GM21723 (cell line): ENCODE measurements around the gene RRP1.
"Not testable (repeated sequence)": the region's sequence is repeated elsewhere in the genome, so short reads cannot be mapped to it uniquely, and the experiment has no call there.

Experiments used
- ATAC-seq: cut with Tn5 transposase; IDR thresholded peaks from one replicate; pipeline ENCODE4 v1.9.1; 2021; ENCODE audit warnings: mild to moderate bottlenecking, moderate library complexity; ENCODE audit not compliant: unreplicated experiment

RRP1 gene

DNA sequence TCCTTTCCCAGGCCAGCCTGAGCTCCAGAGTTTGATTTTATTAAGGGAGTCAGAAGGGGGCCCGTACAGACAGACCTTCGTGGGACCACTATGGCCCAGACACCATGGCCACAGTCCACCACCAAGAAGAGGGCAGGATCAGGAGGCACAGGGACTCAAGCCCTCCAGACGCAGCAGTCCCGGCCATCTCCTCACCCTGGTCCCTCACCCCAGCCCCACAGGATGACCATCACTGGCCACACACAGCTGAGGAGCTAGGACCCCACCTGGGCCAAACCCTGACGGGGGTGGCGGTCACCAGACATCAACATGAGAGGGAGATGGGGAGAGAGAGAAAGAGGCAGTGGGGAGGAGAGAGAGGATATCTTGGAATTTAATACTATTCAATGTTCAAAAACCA lies 46.5 kb downstream of the RRP1 start:
- no peak for ATAC-seq

GRCh38 chr21:43836616-43837015 lies 47.2 kb downstream of the RRP1 start:
- no peak for ATAC-seq

- no peak for ATAC-seq
Measured at GRCh38 chr21:43840259-43840658, 50.9 kb downstream of the RRP1 start.

- ATAC-seq, result no peak
Measured at GRCh38 chr21:43842742-43843141, 53.4 kb downstream of the RRP1 start.

GRCh38 chr21:43844906-43845305 lies 55.5 kb downstream of the RRP1 start:
- ATAC-seq, result not testable (repeated sequence)

GRCh38 chr21:43845386-43845785 lies 56.0 kb downstream of the RRP1 start:
- ATAC-seq, result no peak

- no peak for ATAC-seq
Measured at GRCh38 chr21:43846430-43846829, 57.1 kb downstream of the RRP1 start.

GRCh38 chr21:43847301-43847700 lies 57.9 kb downstream of the RRP1 start:
- ATAC-seq, result no peak

DNA sequence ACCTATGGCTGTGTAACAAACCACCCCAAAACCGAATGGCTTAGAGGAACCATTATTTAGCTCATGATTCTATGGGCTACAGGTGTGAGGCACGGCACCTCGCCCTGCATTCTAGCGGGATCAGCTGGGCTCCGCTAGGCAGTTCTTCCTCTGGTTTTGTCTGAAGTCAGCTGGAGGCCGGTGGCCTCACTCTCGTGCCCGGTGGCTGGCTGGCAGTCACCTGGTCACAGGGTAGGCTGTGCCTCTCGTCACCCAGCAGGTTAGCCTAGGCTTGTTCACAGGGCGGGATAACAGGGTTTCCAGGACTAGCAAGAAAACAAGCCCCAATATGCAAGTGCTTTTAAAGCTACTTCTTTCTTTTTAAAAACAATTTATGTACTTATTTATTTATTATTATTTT lies 59.4 kb downstream of the RRP1 start:
- no peak for ATAC-seq

DNA sequence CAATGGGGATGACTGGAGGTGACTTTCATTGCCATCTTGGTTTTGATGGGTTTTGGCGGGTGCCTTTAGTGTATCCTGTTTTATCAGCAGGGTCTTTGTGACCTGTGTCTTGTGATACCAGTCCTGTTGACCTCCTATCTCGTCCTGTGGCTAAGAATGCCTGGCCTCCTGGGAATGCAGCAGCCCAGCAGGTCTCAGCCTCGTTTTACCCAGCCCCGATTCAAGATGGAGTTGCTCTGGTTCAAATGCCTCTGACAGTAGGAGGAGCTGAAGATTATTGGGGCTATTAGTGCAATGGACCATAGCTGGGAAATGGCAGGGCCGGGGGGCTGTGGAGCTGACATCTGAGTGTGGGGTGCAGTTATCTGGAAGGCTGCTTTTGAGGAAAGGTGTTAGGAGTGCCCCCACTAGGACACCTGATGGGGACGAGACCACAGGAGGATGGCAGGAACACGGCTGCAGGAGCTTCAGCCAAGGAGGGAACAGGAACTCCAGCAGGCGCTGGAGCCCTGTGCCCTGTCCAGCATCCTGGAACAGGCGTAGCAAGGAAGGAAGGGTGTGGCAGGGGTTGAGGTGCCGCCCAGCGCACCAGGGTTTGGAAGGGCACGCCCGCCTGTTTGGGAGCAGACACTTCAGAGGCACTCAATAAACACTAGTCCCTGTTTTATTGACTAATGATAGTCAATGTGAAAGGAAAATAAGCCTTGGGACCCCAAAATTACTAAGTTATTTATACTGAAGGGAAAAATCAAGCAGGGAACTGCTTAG lies 60.3 kb downstream of the RRP1 start:
- no peak for ATAC-seq

DNA sequence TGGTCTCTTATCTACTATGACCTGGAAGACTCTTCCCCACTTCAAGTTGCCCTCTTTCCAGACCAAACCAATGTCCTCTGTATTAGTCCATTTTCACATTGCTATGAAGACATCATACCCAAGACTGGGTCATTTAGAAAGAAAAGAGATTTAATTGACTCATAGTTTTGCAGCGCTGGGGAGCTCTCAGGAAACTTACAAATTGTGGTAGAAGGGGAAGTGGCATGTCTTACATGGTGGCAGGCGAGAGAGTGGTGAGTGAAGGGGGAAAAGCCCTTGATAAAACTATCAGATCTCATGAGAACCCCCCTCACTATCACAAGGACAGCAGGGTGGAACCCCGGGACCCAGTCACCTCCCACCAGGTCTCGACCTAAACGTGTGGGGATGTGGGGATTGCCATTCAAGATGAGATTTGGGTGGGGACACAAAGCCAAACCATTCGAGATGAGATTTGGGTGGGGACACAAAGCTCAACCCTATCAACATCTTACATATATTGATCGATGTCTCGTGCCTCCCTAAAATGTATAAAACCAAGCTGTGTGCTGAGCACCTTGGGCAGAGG lies 61.4 kb downstream of the RRP1 start:
- ATAC-seq, result no peak

DNA sequence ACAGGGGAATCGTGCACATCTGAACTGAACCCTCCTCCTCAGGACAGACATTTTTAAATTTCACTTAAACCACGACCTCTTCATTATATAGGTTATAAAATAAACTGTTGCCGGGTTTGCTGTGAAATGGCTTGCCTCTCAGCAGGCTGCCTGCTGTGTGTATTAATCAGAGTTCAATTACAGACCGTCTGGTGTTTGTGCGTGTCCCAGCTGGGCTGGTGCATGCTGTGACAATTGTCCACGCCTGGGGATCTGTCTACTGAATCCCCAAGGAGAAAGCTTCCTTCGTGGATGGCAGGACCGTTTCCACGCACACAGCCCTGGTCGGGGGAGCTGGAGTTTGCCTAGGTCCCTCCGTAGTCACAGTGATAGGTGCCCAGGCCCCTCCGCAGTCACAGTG lies 62.2 kb downstream of the RRP1 start:
- no peak for ATAC-seq

DNA sequence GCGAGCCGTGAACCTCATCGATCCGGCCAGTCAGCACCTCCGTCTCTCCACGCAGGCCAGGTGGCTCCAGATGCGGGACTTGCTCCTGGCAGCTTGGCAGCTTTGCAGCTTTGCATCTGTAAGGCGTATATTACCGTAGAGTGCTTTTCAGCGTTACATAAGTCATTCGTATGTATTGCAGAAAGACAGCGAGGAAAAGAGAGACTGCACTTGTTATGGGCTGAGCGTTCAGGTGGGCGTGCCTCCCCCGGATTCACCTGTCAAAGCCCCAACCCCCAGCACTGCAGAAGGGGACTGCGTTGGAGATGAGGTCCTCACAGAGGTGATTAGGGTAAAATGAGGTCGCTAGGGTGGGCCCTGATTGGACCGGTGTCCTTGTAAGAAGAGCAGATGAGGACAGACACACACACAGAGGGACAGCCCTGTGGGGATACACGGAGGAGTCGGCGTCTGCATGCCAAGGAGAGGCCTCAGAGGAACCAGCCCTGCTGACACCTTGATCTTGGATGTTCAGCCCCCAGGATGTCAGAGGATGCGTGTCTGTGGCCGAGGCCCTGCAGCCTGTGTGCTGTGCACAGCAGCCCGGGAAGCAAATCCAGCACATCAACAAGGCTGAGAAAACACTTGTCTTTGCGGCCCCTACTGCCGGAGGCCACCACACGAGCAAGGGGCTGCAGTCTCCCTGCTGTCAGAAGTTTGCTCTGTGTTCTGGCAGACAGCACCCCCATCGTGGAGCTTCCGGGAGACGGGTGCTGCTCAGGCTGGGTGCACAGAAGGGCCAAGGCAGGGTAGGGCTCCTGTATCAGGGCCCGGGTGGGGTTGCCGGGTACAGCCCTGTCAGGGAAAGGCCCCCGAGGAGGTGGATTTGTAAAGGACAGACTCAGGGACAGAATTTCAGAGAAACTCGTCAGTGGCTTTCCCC lies 64.7 kb downstream of the RRP1 start:
- ATAC-seq, result no peak
